ENCODE results near the gene ADRM1.

DNA sequence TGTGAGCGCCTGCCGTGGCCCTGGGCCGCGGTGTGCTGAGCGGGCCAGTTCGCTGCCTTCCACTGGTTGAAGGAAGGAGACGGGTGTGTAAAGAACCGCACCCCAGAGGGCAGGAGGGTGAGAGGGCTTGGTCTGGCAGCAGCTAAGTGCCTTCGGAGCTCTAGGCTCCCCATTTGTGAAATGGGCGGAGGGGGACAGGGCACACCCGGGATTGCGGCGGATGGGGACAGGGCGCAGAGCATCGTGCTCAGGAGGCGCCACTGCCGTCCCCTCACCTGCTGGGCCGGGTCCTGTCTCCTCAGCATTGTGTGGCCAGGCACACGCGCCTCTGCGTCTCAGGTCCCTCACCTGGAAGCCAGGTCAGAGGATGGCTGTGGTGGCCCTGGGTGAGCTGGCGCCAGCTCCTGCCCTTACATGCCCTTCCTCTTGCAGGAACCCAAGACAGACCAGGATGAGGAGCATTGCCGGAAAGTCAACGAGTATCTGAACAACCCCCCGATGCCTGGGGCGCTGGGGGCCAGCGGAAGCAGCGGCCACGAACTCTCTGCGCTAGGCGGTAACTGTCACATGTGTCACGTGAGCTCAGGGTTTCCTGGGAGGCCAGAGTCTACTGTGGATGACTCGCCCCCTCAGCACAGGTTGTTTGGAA lies 3.1 kb downstream of the ADRM1 start:
- TF ChIP-seq, protein P1, sequence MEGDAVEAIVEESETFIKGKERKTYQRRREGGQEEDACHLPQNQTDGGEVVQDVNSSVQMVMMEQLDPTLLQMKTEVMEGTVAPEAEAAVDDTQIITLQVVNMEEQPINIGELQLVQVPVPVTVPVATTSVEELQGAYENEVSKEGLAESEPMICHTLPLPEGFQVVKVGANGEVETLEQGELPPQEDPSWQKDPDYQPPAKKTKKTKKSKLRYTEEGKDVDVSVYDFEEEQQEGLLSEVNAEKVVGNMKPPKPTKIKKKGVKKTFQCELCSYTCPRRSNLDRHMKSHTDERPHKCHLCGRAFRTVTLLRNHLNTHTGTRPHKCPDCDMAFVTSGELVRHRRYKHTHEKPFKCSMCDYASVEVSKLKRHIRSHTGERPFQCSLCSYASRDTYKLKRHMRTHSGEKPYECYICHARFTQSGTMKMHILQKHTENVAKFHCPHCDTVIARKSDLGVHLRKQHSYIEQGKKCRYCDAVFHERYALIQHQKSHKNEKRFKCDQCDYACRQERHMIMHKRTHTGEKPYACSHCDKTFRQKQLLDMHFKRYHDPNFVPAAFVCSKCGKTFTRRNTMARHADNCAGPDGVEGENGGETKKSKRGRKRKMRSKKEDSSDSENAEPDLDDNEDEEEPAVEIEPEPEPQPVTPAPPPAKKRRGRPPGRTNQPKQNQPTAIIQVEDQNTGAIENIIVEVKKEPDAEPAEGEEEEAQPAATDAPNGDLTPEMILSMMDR (IDR thresholded peaks at IDR 0.05): no peak
- no peak for TF ChIP-seq POLR2A (IDR thresholded peaks at IDR 0.05)

Measured in adrenal gland (tissue), 5 donors.